Keratinocyte (primary cell): ENCODE data around the gene LRP1B. TPM values are rescaled to one million over a fixed set of nuclear protein-coding genes. Genes with fewer than 3 reads are reported as not detected.

ENCODE experiments used
- DNase-seq: peaks from one replicate; pipeline ENCODE4 v3.0.0-alpha.2; 2011; ENCODE audit warnings: low read depth, missing footprints, low spot score
- FAIRE-seq: peaks from 2 replicates; lab custom pipeline; 2011; peaks lifted over from hg19 to GRCh38; lab: Jason Lieb, UNC
- H2AFZ ChIP-seq: 2 replicates; pipeline ENCODE4 v1.6.0; 2012; ENCODE audit warnings: low read length, control low read depth, inconsistent platforms; ENCODE audit not compliant: control insufficient read depth
- H3K27ac ChIP-seq: 2 replicates; pipeline ENCODE4 v1.5.1; 2011; ENCODE audit warnings: low read length; ENCODE audit not compliant: control insufficient read depth, insufficient read depth
- H3K27me3 ChIP-seq: 3 replicates; pipeline ENCODE4 v1.6.0; 2011; ENCODE audit warnings: low read length; ENCODE audit not compliant: control insufficient read depth, insufficient read depth; ENCODE audit errors: extremely low read depth
- H3K36me3 ChIP-seq, 2 experiments: 2 replicates in 1 of 2; 3 replicates in 1 of 2; pipeline ENCODE4 v1.5.1; 2011; ENCODE audit warnings: low read length in 2 of 2, mild to moderate bottlenecking in 1 of 2; ENCODE audit not compliant: control insufficient read depth in 2 of 2, insufficient read depth in 2 of 2; ENCODE audit errors: extremely low read depth in 1 of 2
- H3K4me1 ChIP-seq: 3 replicates; pipeline ENCODE4 v1.5.1; 2011; ENCODE audit warnings: low read length; ENCODE audit not compliant: control insufficient read depth, insufficient read depth; ENCODE audit errors: extremely low read depth
- H3K4me2 ChIP-seq: 3 replicates; pipeline ENCODE4 v1.6.0; 2011; ENCODE audit warnings: low read depth, low read length; ENCODE audit not compliant: control insufficient read depth, insufficient read depth; ENCODE audit errors: extremely low read depth
- H3K4me3 ChIP-seq, 3 experiments: fragments of 200-600 bp in 1 of 3; sonication (generic) in 1 of 3; 2 replicates in 2 of 3; 3 replicates in 1 of 3; pipeline ENCODE4 v1.5.1; 2011 to 2016; ENCODE audit warnings: low read length in 3 of 3, mild to moderate bottlenecking in 3 of 3, control low read depth in 2 of 3, inconsistent platforms in 1 of 3, low read depth in 1 of 3, mixed read lengths in 1 of 3, mixed run types in 1 of 3, moderate library complexity in 1 of 3; ENCODE audit not compliant: control insufficient read depth in 2 of 3, insufficient read depth in 2 of 3; ENCODE audit errors: extremely low read depth in 1 of 3
- H3K79me2 ChIP-seq: 2 replicates; pipeline ENCODE4 v1.6.0; 2012; ENCODE audit warnings: low read length; ENCODE audit not compliant: control insufficient read depth, insufficient read depth
- H3K9ac ChIP-seq: 3 replicates; pipeline ENCODE4 v1.6.0; 2011; ENCODE audit warnings: low read length; ENCODE audit not compliant: control insufficient read depth, insufficient read depth; ENCODE audit errors: extremely low read depth
- H3K9me1 ChIP-seq: 3 replicates; pipeline ENCODE4 v1.6.0; 2011; ENCODE audit warnings: low read length; ENCODE audit not compliant: control insufficient read depth, insufficient read depth; ENCODE audit errors: extremely low read depth
- H3K9me3 ChIP-seq: 2 replicates; pipeline ENCODE4 v1.5.1; 2012; ENCODE audit warnings: low read depth, low read length; ENCODE audit not compliant: control insufficient read depth
- H4K20me1 ChIP-seq: 3 replicates; pipeline ENCODE4 v1.6.0; 2011; ENCODE audit warnings: low read length; ENCODE audit not compliant: control insufficient read depth, insufficient read depth; ENCODE audit errors: extremely low read depth
- CTCF ChIP-seq, 3 experiments: IDR thresholded peaks in 1 of 3; conservative IDR thresholded peaks in 1 of 3; optimal IDR thresholded peaks in 1 of 3; 2 replicates in 2 of 3; 3 replicates in 1 of 3; pipeline versions ENCODE3 to v1.5.1; 2011; ENCODE audit warnings: low read length in 3 of 3, mild to moderate bottlenecking in 3 of 3, moderate library complexity in 2 of 3, control low read depth in 1 of 3, inconsistent platforms in 1 of 3; ENCODE audit not compliant: insufficient read depth in 2 of 3; ENCODE audit errors: extremely low read depth in 1 of 3
- EZH2 ChIP-seq: IDR thresholded peaks from one replicate; pipeline ENCODE4 v1.6.1; 2012; ENCODE audit warnings: inconsistent platforms, mild to moderate bottlenecking, low read length, moderate library complexity
- dilution Hi-C: fragments of 300-500 bp; cut with MboI; formaldehyde crosslinking; loops from one replicate; pipeline ENCODE4 v1.7.0; 2020; ENCODE audit warnings: low sequenced_read_pairs; ENCODE audit not compliant: extremely low pct_ligation_motif_present
- polyA plus RNA-seq, 5 experiments: library from polyadenylated mRNA; depleted of rRNA in 3 of 5; stranded (reverse) in 3 of 5; stranded (forward) in 1 of 5; unstranded in 1 of 5; fragments of >200 nt; gene quantifications; 1 replicate in 1 of 5; 2 replicates in 3 of 5; 3 replicates in 1 of 5; pipeline versions ENCODE4 v1.2.1 to v1.2.3, GENCODE V29; 2011 to 2012; ENCODE audit warnings: missing spikeins in 2 of 5, low read depth in 1 of 5, low replicate concordance in 1 of 5

LRP1B gene
- polyA plus RNA-seq, 1 donor (not counting 4 experiments of a cell fraction or from before 2014, with no cell fraction given) = not detected

- no peaks in the 10 kb centered on the region for H3K79me2 ChIP-seq
- no peak overlapping the region for H3K4me2 ChIP-seq
- H3K9me1 ChIP-seq = no peaks in the 10 kb centered on the region
- H3K9me3 ChIP-seq = no peaks in the 10 kb centered on the region
- H2AFZ ChIP-seq = no peak overlapping the region
- no peak for TF ChIP-seq EZH2
- TF ChIP-seq CTCF (optimal IDR thresholded peaks at IDR 0.05 in 1 of 3, IDR thresholded peaks at IDR 0.05 in 1 of 3, conservative IDR thresholded peaks at IDR 0.05 in 1 of 3; ENCODE audit: extremely low read depth in 1 of 3, insufficient read depth in 2 of 3, low read length in 3 of 3) = no peak
- no peaks in the 10 kb centered on the region for H3K27me3 ChIP-seq
- DNase-seq (no peak), FAIRE-seq (no peak)
- H4K20me1 ChIP-seq = no peaks in the 10 kb centered on the region
- dilution Hi-C loops = no loop called here
- H3K27ac ChIP-seq = no peak overlapping the region
- no peaks in the 10 kb centered on the region for H3K4me1 ChIP-seq
- no peak overlapping the region for H3K4me3 ChIP-seq
- H3K36me3 ChIP-seq = no peaks in the 10 kb centered on the region
- H3K9ac ChIP-seq = no peak overlapping the region
These were observed 1502.9 kb downstream of the LRP1B start for GRCh38 chr2:140627885-140628284.

GRCh38 chr2:140627136-140627535 is 1503.7 kb downstream of the LRP1B start:
- Histone ChIP-seq H4K20me1 (no peaks in the 10 kb centered on the region), H3K27me3 (no peaks in the 10 kb centered on the region), H3K4me3 (no peak overlapping the region), H3K9ac (no peak overlapping the region), H3K4me2 (no peak overlapping the region), H3K4me1 (no peaks in the 10 kb centered on the region), H3K9me3 (no peaks in the 10 kb centered on the region), H3K9me1 (no peaks in the 10 kb centered on the region), H3K36me3 (no peaks in the 10 kb centered on the region), H3K79me2 (no peaks in the 10 kb centered on the region), H3K27ac (no peak overlapping the region), H2AFZ (no peak overlapping the region)
- DNase-seq = no peak
- FAIRE-seq = no peak
- dilution Hi-C loops = no loop called here
- TF ChIP-seq CTCF (optimal IDR thresholded peaks at IDR 0.05 in 1 of 3, IDR thresholded peaks at IDR 0.05 in 1 of 3, conservative IDR thresholded peaks at IDR 0.05 in 1 of 3; ENCODE audit: extremely low read depth in 1 of 3, insufficient read depth in 2 of 3, low read length in 3 of 3) (no peak), EZH2 (no peak)
